ENCODE data around the gene GABRB1. TPM values are rescaled to one million over a fixed set of nuclear protein-coding genes. Genes with fewer than 3 reads are reported as not detected.

Gene GABRB1
- total RNA-seq, 2 donors from 2014 or later = not detected

DNA sequence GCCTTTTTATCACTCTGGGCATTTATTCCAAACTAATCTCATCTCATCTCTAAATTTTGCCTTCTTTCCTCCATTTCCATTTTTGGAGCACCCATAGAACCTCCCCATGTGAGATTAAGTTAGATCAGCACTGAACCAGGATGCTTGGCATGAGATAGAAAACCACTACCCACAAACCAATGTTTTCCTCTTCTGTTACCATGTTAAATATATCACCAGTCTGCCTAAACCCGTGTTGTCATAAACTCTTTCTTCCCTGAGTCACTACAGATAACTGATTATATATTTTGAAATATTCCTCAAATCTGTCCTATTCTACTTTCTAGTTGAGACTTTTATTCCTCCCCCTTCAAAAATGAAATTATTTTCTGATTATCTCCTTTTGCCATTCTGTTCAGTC, 37.6 kb downstream of the GABRB1 start:
- Histone ChIP-seq H3K9me3 (no peaks in the 10 kb centered on the region), H3K36me3 (no peaks in the 10 kb centered on the region), H3K27ac (no peak overlapping the region), H3K4me3 (no peak overlapping the region), H3K4me1 (replicated peaks) (no peaks in the 10 kb centered on the region), H3K27me3 (replicated peaks; ENCODE audit: insufficient read depth) (no peaks in the 10 kb centered on the region)
- WGBS = 63% methylated on average over 1 of the region's 1 CpG
- intact Hi-C loops (cut with DNase I) = no loop called here
- no peak for DNase-seq (ENCODE audit: low spot score)
- TF ChIP-seq, protein P1, sequence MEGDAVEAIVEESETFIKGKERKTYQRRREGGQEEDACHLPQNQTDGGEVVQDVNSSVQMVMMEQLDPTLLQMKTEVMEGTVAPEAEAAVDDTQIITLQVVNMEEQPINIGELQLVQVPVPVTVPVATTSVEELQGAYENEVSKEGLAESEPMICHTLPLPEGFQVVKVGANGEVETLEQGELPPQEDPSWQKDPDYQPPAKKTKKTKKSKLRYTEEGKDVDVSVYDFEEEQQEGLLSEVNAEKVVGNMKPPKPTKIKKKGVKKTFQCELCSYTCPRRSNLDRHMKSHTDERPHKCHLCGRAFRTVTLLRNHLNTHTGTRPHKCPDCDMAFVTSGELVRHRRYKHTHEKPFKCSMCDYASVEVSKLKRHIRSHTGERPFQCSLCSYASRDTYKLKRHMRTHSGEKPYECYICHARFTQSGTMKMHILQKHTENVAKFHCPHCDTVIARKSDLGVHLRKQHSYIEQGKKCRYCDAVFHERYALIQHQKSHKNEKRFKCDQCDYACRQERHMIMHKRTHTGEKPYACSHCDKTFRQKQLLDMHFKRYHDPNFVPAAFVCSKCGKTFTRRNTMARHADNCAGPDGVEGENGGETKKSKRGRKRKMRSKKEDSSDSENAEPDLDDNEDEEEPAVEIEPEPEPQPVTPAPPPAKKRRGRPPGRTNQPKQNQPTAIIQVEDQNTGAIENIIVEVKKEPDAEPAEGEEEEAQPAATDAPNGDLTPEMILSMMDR (IDR thresholded peaks at IDR 0.05) = no peak
- TF ChIP-seq POLR2A (IDR thresholded peaks at IDR 0.05) (no peak), POLR2AphosphoS5 (IDR thresholded peaks at IDR 0.05) (no peak)

DNA sequence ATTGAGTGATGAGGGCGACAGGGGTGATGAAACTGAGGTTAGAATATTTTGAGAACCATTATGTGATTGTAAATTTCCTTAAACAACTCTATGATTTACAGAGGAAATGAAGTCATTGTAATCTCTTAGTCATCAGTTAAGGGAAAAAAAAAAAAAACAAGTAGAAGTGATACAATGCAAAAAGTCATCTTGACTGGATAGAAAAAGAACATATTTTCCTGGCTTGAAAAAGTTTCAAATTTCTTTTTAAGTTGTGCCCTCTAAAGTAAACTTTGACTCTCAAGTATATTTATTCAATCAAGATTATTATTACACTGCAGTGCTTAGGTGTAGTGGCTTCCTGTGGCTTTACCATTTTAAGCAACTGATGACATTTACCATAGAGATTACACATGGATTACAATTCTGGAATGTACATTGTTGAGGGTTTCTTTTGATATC, 40.6 kb downstream of the GABRB1 start:
- no peaks in the 10 kb centered on the region for H3K9me3 ChIP-seq
- TF ChIP-seq, protein P1 (IDR thresholded peaks at IDR 0.05) = no peak
- no peak for TF ChIP-seq POLR2A (IDR thresholded peaks at IDR 0.05)
- TF ChIP-seq POLR2AphosphoS5 (IDR thresholded peaks at IDR 0.05) = no peak
- H3K4me1 ChIP-seq (replicated peaks) = no peaks in the 10 kb centered on the region
- no peak overlapping the region for H3K4me3 ChIP-seq
- intact Hi-C loops (cut with DNase I) = no loop called here
- H3K27me3 ChIP-seq (replicated peaks; ENCODE audit: insufficient read depth) = no peaks in the 10 kb centered on the region
- no peak for DNase-seq (ENCODE audit: low spot score)
- H3K27ac ChIP-seq = no peak overlapping the region
- WGBS = 32% methylated on average over 1 of the region's 1 CpG
- no peaks in the 10 kb centered on the region for H3K36me3 ChIP-seq

- TF ChIP-seq, protein P1 (IDR thresholded peaks at IDR 0.05) = no peak
- TF ChIP-seq POLR2A (IDR thresholded peaks at IDR 0.05) = no peak
- no peak for TF ChIP-seq POLR2AphosphoS5 (IDR thresholded peaks at IDR 0.05)
- no peaks in the 10 kb centered on the region for H3K27me3 ChIP-seq (replicated peaks; ENCODE audit: insufficient read depth)
- H3K4me3 ChIP-seq = no peak overlapping the region
Observed at GRCh38 chr4:47073647-47074046, 42.3 kb downstream of the GABRB1 start.

GRCh38 chr4:47074816-47075215, 43.4 kb downstream of the GABRB1 start:
- no peaks in the 10 kb centered on the region for H3K9me3 ChIP-seq
- H3K4me1 ChIP-seq (replicated peaks) = no peaks in the 10 kb centered on the region
- H3K4me3 ChIP-seq = no peak overlapping the region
- no peak for DNase-seq (ENCODE audit: low spot score)
- no peak overlapping the region for H3K27ac ChIP-seq
- no peaks in the 10 kb centered on the region for H3K36me3 ChIP-seq
- TF ChIP-seq POLR2AphosphoS5 (IDR thresholded peaks at IDR 0.05) (no peak), POLR2A (IDR thresholded peaks at IDR 0.05) (no peak)
- TF ChIP-seq, protein P1 (IDR thresholded peaks at IDR 0.05) = no peak
- intact Hi-C loops (cut with DNase I) = no loop called here
- no peaks in the 10 kb centered on the region for H3K27me3 ChIP-seq (replicated peaks; ENCODE audit: insufficient read depth)

More at GRCh38 chr4:47073647-47074046, 42.3 kb downstream of the GABRB1 start:
- H3K27ac ChIP-seq = no peak overlapping the region
- DNase-seq (ENCODE audit: low spot score) = no peak
- no peaks in the 10 kb centered on the region for H3K9me3 ChIP-seq
- 89% methylated on average over 2 of the region's 2 CpGs for WGBS
- H3K36me3 ChIP-seq = no peaks in the 10 kb centered on the region
- H3K4me1 ChIP-seq (replicated peaks) = no peaks in the 10 kb centered on the region
- intact Hi-C loops (cut with DNase I) = no loop called here

DNA sequence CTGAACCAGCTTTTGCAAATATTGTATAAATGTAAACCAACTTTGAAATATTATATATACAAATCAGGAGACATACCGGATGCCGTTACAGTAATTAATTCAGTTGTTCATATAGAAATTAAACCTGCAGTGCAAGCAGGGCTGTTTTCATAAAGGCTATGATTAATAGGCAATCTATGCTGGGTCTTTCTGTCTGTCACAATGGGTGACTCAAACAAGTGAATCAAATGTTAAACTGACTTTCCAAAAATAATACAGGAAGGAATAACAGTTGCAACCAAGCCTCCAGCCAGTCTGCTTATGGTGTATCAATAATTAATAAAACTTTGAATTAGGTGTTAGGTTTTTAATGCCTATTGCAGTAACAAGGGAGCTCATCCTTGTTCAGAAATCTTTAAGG, 43.9 kb downstream of the GABRB1 start:
- Histone ChIP-seq H3K9me3 (no peaks in the 10 kb centered on the region), H3K27me3 (replicated peaks; ENCODE audit: insufficient read depth) (no peaks in the 10 kb centered on the region), H3K4me3 (no peak overlapping the region), H3K27ac (no peak overlapping the region), H3K4me1 (replicated peaks) (no peaks in the 10 kb centered on the region), H3K36me3 (no peaks in the 10 kb centered on the region)
- 85% methylated on average over 2 of the region's 2 CpGs for WGBS
- intact Hi-C loops (cut with DNase I) = no loop called here
- TF ChIP-seq POLR2AphosphoS5 (IDR thresholded peaks at IDR 0.05) = no peak
- TF ChIP-seq POLR2A (IDR thresholded peaks at IDR 0.05) = no peak
- TF ChIP-seq, protein P1 (IDR thresholded peaks at IDR 0.05) = no peak
- no peak for DNase-seq (ENCODE audit: low spot score)

Data from prostate gland (tissue), 2 donors.